Hematopoietic multipotent progenitor cell treated with erythropoietin and hydrocortisone succinate and interleukin-3 and kit ligand, for 15 days (in vitro differentiated cells): ENCODE measurements around the gene TRIM10.

Experiments
- DNase-seq: peaks from one replicate; pipeline ENCODE4 v3.0.0-alpha.2; 2015; ENCODE audit warnings: low spot score

TRIM10 gene, protein sequence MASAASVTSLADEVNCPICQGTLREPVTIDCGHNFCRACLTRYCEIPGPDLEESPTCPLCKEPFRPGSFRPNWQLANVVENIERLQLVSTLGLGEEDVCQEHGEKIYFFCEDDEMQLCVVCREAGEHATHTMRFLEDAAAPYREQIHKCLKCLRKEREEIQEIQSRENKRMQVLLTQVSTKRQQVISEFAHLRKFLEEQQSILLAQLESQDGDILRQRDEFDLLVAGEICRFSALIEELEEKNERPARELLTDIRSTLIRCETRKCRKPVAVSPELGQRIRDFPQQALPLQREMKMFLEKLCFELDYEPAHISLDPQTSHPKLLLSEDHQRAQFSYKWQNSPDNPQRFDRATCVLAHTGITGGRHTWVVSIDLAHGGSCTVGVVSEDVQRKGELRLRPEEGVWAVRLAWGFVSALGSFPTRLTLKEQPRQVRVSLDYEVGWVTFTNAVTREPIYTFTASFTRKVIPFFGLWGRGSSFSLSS

DNA sequence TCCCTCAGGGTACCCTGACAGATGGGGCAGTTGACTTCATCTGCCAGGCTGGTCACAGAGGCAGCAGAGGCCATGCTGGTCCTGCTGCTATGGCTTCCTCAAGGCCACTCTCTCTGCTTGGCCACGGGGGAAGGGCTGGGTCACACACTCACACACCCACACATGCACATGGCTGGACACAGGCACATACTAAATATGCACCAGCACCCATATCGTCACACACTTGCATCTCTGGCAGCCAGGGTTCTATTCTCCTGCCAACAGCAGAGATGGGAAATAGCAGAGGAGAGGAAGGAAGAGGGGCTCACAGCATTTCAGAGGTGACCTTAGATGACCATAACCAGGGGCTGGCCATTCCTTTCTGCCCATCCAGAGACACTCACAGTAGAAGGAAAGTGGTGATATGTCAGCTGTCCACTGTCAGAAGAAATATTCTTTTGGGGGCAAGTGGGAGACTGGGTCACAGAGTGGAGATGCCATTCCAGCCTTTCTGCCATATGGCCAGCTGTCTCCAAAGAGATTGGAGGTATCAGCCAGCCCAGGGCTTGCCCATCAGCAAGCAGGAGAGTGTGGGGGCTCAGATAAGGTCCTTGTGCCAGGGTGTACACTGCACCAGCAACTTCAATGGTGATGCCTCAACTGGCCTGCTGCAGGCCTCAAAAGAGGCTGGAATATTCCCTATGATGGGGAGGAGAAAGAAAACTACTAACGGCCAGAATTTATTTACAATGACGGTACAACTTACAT, at the start of gene TRIM10:
Gene TRIM10, minus strand, starts transcription at position 427 of the 747 bp plus-strand sequence. Its CDS starts 353 bp downstream, at position 74.
- peak; percentile 95 for DNase-seq

DNA sequence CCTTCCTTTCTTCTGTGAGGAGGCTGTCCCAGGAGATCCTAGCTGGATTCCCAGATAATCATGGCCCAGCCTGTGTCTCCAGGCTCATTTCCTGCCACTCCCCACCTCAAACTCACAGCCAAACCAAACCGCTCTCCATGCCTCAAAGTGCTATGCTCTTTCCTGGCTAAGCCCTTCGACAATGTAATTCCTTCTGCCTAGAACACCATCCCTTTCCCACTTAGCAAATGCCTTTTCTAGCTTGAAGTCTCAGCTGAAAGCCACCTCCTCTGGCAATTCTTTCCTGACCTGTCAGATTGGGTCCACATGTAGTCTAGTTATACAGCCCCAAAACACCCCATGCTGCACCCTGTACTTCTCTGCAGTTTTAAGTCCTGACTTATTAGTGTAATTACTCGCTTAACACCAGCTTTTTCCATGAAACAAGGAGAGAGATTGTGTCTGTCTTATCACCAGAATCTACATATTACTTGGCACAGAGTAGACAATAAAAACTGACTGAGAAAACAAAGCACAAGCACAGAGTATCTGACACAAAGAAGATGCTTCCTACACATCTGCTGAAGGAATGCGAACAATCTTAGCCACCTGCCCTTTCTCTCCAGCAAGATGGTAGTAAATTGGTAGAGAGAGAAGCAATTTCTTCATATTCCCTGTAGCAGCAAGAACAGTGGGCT, 46.7 kb upstream of the TRIM10 start:
- no peak for DNase-seq

DNA sequence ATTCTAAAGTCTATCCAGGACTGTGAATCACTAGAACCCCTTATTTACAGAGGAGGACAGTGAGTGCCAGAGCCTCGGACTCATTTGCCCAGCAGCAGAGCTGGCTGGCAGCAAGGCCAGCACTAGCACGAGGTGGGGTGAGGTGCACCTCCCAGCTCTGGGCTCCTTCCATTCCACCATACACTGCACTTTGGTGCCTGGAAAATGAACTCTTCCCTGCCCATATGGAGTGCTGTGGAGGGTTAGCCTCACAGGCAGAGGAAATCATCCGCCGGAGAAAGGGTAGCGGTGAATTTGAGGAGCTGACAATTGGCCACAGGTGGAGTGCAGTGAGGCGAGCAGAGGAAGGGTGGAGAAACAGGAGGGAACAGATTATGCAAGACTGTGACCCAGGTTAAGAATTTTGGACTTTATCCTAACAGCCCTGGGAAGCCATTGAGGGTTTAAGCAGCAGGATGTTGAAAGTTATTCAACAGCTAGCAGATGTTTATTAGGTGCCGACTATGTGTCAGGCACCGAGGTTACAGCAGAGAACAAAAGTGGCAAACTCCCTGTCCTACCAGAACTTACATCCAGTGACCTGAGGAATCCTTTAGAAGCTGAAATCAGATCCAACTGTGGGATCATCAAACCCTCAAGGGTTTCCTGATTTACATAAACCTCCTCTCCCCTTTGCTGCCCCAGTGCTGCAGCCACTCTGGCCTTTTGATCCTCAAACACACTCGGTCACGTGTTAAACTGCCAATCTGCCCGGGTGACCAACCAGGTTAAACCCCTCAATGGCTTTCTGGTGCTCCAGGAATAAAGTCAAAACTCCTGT, 46.0 kb upstream of the TRIM10 start:
- no peak for DNase-seq

DNA sequence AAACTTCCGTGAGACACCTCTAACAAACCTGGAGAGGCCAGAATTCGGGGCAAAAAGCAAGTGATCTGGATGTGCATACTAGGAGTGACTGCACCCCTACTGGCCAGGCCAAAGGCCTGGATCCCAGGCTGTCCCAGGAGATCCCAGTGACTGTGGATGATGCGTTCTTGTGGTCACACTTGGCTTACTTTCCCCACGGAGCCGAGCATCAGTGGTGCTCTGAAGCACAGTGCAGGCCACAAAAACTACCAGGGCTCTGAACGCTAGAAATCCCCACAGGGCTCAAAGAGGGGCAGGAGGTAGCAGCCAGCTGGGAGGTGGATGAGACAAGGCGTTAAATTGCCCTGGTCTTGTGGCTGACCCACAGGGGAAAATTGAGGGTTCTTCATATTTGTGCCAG, 45.1 kb upstream of the TRIM10 start:
- no peak for DNase-seq

DNA sequence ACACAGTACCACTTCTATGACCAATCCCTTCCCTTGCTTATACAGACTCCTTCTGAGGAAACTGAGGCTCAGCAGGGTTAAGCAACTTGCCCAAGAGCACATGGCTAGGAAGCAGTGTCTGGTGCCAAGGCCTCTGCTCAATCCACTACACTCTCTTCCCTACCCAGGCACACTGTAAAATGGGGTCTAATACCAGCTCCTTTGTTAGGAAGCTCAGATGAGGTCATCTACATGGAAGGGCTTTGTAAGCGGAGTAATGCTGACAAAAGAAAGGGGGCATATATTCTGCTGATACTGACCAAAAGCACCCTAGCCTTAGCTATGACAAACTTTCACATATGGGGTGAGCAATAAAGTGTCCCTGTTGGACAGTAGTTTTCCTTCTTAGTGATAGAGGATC, 43.1 kb upstream of the TRIM10 start:
- no peak for DNase-seq

DNA sequence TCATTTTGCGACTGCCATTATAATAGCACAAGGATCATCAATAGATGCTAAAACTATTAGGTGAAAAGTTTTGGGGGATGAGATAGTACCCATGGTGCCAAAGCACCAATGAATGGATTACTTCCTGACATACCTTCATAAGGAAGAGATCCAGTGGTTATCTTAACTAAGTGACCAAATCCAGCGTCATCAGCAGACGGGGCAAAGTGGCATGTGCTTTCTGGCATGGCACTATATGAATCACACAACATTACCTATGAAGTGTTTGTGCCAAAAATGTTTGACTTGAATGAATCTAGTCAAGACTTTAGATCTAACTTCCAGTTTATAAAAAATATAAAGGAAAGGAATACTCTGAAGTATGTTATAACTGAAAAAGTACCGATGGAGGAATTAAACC, 41.4 kb upstream of the TRIM10 start:
- no peak for DNase-seq

DNA sequence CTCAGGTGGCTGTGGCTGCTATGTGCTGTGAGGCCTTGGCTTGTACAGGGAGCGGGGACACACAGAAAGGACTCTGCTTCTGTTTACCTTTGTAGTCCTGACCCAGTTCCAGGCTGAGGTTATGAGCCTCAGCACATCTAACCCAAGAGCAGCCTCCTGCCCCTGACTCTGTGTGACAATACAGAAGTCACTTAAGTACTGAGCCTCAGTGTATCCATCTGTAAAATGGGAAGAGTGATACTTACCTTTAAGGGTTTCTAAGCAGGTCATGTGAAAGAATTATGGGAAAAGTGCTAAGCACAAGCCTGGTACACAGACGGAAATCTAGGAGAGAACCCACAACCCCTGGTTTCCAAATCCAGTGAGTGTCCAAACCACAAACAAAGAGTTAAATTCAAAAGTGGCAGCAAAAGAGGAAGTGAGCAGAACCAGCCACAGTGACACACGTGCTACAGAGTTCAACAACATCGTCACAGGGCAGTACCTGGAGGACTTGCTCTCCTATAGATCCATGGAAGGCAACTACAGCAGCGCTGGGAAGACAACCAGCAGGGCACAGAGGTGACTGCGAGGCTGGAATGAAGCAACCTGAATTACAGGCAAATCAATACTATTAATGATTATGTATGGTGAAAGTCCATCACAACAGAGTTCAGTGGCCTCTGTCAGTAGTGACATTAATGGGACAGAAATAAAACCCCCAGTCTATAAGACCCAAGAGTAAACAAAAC, 39.7 kb upstream of the TRIM10 start:
- DNase-seq = no peak

DNA sequence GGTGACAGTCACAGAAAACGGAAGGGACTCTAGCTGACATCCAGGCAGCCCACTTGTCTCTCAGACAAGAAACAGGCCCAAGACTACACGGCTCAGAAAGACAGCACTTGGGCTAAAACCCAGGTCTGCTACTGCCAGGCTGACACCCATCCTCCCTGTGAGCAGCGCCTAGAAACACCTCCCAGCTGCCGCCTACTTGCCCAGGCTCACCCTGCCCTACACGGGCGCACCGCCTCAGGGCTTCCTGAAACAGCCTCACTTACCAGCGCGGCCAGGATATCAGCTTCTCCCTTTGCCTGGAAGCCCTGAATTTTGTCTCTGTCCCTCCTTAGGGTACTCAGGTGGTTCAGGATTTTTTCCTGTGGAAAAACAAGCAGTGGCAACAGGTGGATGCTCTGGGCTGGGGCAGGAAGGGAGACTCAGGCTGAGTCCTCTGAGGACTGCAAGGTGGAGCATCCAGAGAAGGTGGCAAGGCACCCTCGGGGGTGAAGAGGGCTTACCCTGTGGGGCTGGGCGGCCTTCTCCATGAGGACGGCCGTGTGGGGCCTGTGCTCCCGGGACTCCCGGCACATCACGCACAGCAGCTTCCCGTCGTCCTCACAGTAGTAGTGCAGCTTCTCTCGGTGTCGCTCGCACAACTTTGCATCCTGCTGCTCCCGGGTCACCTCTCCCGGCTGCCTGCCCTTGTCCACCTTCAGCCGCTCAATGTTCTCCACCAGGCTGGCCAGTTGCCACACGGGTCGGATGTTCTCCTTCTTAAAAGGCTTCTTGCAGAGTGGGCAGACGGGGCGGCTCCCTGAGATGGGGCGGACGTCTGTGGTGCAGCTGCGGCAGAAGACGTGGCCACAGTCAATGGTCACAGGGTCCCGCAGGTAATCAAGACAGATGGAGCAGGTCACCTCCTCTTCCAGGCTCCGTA, 37.4 kb upstream of the TRIM10 start:
- DNase-seq = no peak

DNA sequence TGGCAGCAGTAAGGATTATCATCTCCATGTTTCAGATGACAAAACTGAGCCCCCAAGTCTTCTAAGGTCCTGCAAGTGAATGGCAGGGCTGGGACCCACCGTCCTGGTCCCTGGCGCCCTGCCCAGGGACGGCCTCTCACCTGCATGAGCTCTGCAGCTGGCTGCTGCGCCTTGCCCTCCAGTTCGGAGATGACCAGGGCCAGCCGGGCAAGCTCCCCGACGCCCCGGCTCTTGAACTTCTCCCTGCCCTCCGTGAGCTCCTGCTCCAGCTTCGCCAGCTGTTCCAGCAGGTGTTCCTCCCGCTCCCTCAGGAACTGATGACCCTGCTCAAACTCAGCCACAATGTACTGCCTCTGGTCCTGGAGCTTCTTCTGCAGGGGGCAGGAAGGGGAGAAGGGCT, 35.4 kb upstream of the TRIM10 start:
- no peak for DNase-seq

DNA sequence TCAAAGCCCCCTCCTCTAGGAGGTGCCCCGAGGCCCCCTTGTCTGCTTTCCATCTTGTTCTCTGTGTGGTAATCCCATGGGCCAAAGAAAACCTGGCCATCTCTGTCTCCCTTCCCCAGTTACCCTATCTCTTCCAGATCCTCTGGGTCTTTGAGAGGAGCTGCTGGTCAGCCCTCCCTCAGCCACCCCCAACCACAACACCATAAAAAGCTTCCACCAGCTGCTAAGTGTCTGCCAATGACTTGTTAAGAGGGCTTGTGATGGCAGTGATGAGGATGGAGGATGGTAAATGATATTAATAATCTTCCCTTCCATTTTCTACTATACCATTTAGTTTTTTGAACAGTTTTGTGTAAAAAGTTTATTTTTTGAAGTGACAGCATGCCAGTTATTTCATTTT, 34.9 kb upstream of the TRIM10 start:
- no peak for DNase-seq

DNA sequence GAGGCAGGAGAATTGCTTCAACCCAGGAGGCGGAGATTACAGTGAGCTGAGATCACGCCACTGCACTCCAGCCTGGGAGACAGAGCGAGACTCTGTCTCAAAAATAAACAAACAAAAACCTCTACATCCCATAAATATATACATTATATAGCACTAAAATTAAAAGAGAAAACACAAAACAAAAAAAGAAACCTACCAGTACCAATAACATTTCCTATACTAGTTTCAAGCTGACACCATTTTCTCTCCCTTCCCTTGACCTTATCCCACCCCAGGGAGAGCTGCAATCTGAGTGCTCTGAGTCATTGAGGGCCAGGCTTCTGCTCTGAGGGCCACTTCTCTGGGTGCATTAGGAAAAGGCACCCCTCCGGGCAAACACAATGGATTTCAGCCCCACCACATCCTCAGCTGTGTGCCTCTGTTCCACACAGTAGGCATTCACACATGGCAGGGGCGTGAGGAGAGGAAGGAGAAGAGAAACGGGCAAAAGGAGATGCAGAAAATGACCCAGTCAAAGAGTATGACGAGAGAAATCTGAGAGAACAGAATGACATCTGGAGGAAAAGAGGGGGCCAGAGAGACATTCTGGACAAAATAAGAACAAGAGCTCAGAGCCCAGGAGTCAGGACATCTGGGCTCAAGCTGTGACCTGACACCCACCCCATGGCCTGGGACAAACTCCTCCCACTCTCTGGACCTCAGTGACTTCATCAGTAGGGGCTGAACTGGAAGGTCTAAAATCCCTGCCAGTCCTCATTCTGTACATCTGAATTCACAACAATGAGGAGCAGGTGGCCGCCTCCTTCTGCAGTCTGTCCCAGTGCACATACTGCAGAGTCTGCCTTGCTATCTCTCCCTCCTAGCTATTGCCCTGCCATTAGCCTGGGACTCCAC, 34.0 kb upstream of the TRIM10 start:
- DNase-seq = no peak

DNA sequence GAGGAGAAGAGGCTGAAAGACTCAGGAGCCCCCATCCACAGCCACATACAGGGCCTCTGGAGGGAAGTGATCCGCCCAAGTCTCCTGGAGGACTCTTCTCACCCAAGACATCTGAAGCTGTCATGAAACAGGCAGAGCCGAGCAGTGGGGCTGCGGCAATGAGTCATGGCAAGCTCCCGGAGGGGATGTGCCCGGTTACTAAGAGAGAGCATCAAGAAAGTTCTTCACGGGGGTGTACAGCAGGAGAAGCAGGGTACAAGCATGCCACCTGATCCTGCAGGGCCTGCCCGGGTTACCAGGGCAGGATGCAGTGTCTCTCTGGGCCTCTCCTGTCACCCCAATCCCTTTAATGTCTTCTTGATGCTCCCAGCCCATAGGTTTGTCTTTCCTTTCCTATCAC, 31.1 kb upstream of the TRIM10 start:
- no peak for DNase-seq

DNA sequence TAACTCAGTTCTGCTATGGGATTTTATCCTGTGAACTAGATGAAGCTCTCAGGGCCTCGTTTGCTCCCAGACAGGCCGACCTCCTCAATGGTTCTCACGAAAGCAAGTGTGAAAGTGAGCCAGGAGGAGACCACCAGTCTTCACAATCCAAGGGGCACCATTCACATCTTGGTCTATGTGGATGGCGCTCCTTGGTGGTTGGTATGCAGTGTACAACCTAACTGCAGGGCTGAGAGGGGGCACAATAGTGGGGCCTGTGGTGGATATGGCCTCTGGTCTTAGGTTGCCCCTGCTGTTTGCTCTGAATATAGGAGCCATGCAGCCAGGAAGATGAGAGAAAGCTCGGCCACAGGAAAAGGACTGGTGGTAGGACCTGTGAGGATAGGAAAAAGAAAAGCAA, 27.5 kb upstream of the TRIM10 start:
- DNase-seq = no peak

DNA sequence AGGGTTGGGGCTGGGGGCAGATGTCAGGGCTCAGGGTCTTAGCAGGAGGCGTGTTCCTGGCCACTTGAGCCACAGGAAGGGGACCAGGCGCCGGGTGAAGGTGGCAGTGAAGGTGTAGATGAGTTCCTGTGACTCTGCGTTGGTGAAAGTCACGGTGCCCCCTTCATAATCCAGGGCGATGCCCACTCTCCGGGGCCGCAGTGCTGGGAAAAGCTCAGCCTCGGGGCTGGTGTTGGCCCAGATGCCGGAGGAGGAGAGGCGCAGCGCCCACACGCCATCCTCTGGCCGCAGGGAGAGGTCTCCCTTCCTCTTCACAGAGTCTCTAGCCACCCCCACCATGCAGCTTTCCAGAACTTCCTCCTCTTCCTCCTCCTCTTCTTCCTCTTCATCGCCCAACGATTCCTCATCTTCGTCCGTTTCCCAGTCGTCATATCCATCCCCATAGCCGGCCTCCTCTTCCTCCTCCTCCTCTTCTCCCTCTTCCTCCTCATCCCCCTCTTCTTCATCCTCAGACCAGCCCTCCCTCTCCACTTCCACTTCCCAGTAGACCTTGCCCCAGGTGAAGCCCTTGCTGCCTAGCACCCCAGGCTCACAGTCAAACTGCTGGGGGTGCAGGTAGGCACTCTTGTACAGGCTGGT, 25.0 kb upstream of the TRIM10 start:
- no peak for DNase-seq

DNA sequence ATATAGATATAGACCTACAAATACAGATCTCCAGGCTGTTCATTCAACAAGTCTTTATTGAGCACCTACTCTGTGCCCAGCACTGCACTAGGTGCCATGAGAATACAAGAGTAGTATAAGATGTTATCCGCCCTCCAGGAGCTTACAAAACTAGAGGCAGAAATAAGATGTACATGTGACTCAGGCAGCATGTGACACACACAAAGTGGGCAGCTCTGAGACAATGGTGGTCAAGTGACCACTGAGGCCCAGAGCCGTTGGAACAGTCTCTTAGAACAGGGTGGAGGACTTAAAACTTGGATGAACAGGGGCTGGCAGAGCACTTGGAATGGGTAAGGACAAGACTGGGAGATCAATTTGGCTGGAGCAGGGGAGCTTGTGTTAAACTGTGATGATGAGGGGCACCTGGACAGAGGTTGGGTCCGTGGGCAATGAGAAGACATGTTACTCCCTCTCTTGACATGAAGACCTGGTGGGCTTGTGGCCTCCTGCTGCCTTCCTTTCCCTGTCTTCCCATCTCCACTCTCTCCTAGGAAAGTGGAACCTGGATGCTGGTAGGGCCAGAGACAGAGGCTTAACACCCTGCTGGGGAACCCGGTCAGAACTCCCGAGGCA, 23.5 kb upstream of the TRIM10 start:
- DNase-seq = no peak

DNA sequence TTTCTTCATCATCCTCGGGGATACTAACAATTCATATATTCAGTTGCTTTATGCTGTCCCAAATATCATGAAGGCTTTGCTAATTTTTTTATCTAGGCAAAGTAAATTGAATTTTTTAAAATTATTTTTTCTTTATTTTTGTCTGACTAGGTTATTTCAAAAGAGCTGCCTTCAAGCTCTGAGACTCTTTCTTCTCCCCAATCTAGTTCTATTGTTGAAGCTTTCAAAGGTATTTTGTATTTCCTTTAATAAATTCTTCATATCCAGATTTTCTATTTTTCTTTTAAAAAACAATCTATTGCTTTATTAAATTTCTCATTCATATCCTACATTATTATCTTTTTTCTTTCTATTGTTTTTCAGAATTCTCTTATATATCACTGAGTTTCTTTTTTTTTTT, 19.1 kb upstream of the TRIM10 start:
- no peak for DNase-seq

DNA sequence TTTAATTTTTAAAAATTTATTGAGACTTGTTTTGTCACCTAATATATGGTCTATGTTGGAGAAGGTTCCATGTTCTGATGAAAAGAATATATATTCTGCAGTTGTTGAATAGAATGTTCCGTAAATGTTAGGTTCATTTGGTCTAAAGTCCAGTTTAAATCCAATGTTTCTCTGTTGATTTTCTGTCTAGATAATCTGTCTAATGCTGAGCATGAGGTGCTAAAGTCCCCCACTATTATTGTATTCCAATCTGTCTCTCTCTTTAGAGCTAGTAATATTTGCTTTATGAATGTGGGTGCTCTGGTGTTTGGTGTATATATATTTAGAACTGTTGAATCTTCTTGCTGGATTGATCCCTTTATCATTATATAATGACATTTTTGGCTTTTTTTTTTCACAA, 17.8 kb upstream of the TRIM10 start:
- DNase-seq = no peak

DNA sequence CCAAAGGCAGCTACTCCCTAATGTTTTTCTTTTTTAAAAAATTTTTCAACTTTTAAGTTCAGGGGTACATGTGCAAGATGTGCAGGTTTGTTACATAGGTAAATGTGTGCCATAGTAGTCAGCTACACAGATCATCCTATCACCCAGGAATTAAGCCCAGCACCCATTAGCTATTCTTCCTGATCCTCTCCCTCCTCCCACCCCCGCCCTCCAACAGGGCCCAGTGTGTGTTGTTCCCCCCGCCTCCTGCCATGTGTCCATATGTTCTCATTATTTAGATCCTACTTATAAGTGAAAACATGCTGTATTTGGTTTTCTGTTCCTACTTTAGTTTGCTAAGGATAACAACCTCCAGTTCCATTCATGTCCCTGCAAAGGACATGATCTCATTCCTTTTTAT, 14.8 kb upstream of the TRIM10 start:
- DNase-seq = no peak
